T-helper 9 cell (primary cell): ENCODE data around the gene SLC45A2.
"Not testable (repeated sequence)": the region's sequence is repeated elsewhere in the genome, so short reads cannot be mapped to it uniquely, and the experiment has no call there.

Experiments
- DNase-seq: peaks from one replicate; pipeline ENCODE4 v3.0.0-alpha.2; 2020
- total RNA-seq, 2 donors: gene quantifications; one replicate each; lab custom pipeline; 2026; lab: John Stamatoyannopoulos, UW

The SLC45A2 gene, protein sequence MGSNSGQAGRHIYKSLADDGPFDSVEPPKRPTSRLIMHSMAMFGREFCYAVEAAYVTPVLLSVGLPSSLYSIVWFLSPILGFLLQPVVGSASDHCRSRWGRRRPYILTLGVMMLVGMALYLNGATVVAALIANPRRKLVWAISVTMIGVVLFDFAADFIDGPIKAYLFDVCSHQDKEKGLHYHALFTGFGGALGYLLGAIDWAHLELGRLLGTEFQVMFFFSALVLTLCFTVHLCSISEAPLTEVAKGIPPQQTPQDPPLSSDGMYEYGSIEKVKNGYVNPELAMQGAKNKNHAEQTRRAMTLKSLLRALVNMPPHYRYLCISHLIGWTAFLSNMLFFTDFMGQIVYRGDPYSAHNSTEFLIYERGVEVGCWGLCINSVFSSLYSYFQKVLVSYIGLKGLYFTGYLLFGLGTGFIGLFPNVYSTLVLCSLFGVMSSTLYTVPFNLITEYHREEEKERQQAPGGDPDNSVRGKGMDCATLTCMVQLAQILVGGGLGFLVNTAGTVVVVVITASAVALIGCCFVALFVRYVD
- total RNA-seq = 0 reads per million in 2 donors

DNA sequence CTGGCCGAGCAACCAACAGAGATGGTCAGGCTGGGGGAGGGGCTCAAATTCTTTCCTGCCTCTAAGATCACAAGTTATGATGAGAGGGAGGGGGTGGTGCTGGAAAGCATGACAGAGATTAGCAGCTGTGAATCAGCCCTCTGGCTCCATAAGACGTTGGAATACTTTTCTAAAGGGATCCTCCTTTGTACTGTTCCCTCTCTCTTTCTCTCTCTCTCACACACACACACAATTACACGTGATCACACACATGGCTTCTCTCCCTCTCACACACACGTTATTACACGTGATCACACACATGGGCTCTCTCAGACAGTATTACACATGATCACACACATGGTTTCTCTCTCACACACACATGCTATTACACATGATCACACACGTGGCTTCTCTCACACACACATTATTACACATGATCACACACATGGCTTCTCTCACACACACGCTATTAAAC, at the start of gene SLC45A2:
Gene SLC45A2, minus strand, starts transcription at position 23 of the 454 bp plus-strand sequence. CDS start 110 bp downstream, outside the sequence.
- no peak for DNase-seq

- DNase-seq = no peak
Observed at GRCh38 chr5:34031966-34032365, 47.5 kb upstream of the SLC45A2 start.

DNA sequence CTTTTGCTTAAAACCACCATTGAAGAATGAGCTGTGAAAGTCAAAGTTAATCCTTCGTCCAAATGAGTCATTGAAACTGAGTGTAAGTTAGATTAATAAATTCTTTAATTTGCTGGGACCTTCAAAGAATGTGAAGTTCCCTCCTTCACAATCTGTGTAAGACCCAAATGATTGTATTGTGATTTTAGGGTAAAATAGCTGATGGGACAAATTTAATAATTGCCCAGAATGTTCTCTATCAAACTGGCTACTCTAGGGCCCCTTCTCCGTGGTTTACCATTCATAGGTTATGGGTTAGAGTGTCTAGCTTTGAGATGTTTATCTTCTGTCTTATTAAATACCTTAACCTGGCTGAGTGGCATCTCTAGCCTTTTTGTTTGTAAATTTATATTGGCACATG, 46.6 kb upstream of the SLC45A2 start:
- no peak for DNase-seq

GRCh38 chr5:34030585-34030984, 46.1 kb upstream of the SLC45A2 start:
- DNase-seq = not testable (repeated sequence)

DNA sequence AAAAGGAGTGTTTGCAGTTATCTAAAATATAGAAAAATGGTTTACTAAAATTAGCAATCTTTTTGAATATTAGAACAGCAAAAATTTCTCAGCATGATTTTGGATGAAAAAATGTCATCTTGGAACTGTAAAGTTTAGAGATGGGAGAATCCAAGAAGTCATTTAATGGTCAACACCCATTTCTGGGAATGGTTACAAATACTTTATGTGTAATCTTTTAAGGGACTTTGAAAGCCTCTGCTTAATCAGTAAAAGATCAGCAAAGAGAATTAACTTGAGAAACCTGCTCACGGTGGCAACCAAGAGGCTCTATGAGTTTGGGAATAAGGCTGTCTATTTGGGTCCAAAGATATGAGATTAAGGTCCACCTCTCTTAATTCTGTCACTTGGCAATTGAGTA, 45.6 kb upstream of the SLC45A2 start:
- DNase-seq = no peak

DNA sequence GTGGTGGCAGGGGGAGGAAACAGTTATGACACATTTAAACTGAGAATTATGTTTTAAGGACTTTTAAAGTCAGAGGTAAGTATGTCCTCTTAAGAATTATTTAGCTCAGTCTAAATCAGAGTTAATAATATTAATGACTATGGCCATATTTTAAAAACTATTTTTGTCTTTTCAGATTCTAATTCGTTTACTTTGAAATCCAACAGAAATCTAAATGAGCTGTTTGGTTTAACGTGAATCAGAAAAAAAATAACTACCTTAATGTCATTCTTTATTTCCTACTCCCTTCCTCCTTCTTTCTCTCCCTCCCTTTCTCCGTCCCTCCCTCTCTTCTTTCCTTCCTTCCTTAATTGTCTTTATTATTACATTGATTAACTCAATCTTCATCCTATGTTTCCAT, 43.9 kb upstream of the SLC45A2 start:
- DNase-seq = no peak

GRCh38 chr5:34026089-34026761, 41.7 kb upstream of the SLC45A2 start:
- DNase-seq = no peak

- no peak for DNase-seq
Observed at GRCh38 chr5:34022121-34022705, 37.7 kb upstream of the SLC45A2 start.

DNA sequence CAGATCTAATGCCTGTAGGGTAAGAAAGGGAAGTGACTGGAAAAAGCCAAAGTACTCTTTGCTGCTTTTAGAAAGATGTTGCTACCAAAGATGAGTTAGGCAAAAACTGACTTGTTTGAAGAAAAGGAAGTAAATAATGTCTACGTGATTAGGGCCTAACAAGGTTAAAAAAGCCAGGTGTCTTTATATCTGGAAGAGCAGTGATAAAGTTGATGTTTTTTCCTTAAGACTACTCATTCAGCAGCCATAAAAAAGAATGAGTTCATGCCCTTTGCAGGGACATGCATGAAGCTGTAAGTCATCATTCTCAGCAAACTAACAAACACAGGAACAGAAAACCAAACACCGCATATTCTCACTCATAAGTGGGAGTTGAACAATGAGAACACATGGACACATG, 36.8 kb upstream of the SLC45A2 start:
- no peak for DNase-seq

DNA sequence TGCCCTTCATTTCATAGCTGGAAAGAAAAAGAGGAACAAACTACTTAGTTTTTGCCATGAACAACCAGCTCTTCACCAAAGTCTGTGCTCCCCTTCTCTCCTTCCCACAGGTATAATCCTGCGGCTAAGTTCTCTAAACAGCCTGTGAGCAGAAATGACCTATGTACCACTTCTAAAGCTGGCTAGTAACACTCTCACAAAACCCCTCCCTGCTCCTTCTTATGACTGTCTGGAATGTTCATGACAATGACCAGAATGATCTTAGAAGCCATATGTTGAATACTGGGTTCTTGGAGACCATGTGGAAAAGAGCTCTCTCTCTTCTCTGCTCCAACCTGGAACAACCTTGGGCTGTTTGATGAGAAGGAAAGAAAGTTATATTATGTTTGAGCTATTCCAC, 36.2 kb upstream of the SLC45A2 start:
- no peak for DNase-seq

DNA sequence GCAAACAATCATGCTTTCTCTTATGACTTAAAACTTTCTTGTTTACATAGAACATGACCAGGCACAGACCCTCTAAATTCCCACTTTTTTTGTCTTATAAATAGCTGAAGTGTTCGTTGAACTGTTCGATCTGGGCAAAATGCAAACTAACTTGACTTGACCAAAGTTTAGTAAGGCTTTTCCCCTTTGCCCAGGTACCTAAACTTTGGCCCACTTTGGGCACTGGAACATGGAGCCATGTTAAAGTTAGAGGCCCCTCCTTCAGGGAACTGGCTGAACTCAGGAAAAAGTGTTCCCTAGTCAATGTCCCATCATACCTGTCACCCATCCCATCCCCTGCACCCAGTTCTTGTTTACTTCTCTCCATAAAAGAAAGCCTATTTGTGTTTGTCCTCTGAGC, 32.8 kb upstream of the SLC45A2 start:
- no peak for DNase-seq

GRCh38 chr5:34016750-34017149, 32.3 kb upstream of the SLC45A2 start:
- no peak for DNase-seq

DNA sequence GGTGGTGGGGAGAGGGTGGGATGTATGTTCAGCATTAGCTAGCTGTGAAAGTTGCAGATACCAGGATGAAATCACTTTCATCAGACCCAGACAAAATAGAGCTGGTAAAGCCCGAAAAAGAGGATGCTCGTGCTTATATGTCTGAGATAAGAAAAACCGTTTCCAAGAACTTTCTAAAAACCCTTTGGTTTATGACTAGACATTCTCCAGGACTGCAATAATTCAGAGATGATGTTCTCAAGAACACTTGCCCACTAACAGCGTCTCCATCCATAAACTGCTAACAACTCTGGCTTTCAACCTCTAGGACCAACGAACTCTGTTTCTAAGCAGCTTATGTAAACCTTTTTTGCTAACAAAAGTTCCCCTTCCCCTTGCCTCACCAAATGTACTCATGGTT, 31.7 kb upstream of the SLC45A2 start:
- no peak for DNase-seq

DNA sequence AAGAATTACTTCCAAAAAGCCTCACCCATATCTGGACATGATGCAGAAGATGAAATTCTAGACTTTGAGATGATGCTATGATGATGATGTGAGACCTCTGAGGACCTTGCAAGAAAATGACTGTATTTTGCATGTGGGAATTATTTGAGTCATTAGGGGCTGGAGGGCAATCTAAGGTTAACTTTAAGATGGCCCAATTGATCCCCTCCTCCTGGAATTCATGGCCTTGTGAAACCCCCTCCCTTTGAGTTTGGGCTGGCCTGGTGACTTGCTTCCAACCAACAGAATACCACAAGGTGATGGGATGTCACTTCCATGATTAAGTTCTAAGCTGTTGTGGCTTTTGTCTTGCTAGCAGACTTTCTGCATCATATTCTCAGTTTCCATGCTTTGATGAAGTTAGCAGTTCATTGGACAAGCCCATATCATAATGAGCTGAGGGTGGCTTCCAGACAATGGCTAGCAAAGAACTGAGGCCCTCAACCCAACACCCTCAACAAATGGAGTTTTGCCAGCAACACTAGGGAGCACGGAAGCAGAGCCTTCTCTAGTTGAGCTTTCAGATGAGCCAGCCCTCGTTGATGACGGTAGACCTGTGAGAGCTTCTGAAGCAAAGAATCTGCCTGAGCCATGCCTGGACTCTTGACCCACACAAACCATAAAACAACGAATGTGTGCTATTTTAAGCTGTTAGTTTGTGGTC, 30.8 kb upstream of the SLC45A2 start:
- no peak for DNase-seq

DNA sequence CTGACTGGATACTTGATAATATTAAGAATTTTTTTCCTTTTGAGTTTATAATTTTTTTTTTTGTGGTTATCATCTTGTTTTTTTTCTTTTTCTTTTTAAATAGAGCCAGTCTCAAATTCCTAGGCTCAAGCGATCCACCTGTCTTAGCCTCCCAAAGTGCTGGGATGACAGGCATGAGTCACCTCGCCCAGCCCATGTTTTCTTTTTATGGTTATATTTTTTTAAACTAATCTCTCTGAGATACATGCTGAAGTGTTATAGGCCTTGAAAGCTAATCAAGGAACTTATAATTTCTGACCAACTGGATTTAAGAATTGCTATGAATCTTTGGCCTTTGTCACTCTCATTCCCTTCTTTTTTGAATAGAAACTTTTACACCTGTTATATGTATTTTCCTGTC, 30.1 kb upstream of the SLC45A2 start:
- no peak for DNase-seq

GRCh38 chr5:34013547-34013946, 29.1 kb upstream of the SLC45A2 start:
- DNase-seq = no peak

GRCh38 chr5:34012791-34013190, 28.3 kb upstream of the SLC45A2 start:
- DNase-seq = no peak

- no peak for DNase-seq
Observed at GRCh38 chr5:34011536-34011935, 27.0 kb upstream of the SLC45A2 start.

- DNase-seq = not testable (repeated sequence)
Observed at GRCh38 chr5:34010146-34010545, 25.7 kb upstream of the SLC45A2 start.

DNA sequence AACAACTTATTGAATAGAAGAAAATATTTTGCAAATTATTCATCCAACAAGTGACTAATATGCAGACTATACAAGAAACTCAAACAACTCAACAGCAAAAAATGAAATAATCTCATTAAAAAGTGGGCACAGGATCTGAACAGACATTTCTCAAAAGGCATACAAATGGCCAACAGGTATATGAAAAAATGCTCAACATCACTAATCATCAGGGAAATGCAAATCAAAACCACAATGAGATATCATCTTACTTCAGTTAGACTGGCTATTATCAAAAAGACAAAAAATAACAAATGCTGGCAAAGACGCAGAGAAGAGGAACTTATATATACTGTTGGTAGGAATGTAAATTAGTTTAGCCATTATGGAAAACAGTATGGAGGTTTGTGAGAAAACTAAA, 25.1 kb upstream of the SLC45A2 start:
- no peak for DNase-seq

GRCh38 chr5:34008802-34009201, 24.3 kb upstream of the SLC45A2 start:
- DNase-seq = no peak

DNA sequence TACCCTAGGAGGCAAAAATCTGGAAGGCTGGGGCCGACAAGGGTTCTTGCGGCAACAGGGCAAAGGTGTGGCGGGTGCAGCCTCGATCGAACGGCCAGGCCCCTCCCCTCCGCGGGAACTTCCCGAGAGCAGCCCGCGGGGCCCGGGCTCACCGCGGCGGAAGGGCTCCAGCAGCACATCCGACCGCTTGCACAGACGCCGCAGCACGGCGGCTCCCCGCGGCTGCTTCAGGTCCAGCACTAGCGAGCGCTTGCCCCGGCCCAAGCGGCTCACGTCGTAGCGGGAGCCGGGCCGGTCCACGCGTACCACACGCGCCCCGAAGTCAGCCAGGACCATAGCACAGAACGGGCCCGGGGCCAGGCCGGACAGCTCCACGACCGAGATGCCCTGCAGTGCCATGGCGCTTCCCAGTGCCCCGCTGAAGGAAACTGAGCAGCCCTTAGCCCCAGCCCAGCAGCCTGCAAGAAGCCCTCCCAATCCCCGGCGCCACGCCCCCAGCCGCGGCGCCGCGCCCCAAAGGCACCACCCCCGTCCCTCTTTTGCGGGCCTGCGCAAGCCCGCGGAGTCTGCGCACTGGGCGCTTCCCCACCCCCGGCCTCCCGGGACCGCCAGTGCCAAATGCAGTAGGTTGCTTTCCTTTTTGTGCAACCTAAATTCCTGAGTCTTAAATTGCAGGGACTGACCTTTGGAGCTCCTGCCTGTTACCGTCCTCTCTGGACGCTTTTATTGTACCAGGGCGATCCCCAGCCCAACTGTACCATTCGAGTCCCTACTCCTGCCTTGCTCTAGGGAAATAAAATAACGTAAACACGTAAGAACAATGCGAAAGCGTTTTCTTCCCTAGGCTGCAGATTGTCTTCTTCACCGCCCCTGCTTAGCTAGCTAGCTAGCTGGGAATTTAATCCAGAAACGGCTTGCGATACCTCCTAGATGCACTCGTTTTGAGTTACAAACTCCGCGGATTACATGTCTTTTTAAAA, 23.4 kb upstream of the SLC45A2 start, which contains the start of gene AMACR:
Gene AMACR, minus strand, starts transcription at position 430 of the 980 bp plus-strand sequence. Its CDS starts 31 bp downstream, at position 399.
- peak; percentile 89 for DNase-seq
